Esophagus muscularis mucosa (tissue), 4 donors: ENCODE data around the gene PDSS1. TPM values are rescaled to one million over a fixed set of nuclear protein-coding genes. Genes with fewer than 3 reads are reported as not detected.

Source experiments
- DNase-seq: peaks from one replicate; pipeline ENCODE4 v3.0.0-alpha.2; 2017; ENCODE audit errors: extremely low spot score
- H3K27ac ChIP-seq, 4 donors: fragments of 200-600 bp; sonication (generic); replicated peaks in 1 of 4; 1 replicate in 3 of 4; 2 replicates in 1 of 4; pipeline ENCODE4 v1.5.1; 2016 to 2019; ENCODE audit warnings: mild to moderate bottlenecking in 1 of 4
- H3K27me3 ChIP-seq, 4 donors: fragments of 200-600 bp; sonication (generic); one replicate each; pipeline versions ENCODE4 v1.5.1 to v1.6.0; 2016 to 2019
- H3K36me3 ChIP-seq, 4 donors: fragments of 200-600 bp; sonication (generic); one replicate each; pipeline ENCODE4 v1.5.1; 2016 to 2019
- H3K4me1 ChIP-seq, 4 donors: fragments of 200-600 bp; sonication (generic); one replicate each; pipeline ENCODE4 v1.5.1; 2016 to 2019
- H3K4me3 ChIP-seq, 4 donors: fragments of 200-600 bp; sonication (generic); 1 replicate in 2 of 4; 2 replicates in 2 of 4; pipeline ENCODE4 v1.5.1; 2016 to 2019; ENCODE audit warnings: mild to moderate bottlenecking in 4 of 4, moderate library complexity in 1 of 4
- H3K9me3 ChIP-seq, 4 donors: fragments of 200-600 bp; sonication (generic); 1 replicate in 3 of 4; 2 replicates in 1 of 4; pipeline ENCODE4 v1.5.1; 2016 to 2019
- EP300 ChIP-seq: sonication (generic); formaldehyde crosslinking; IDR thresholded peaks from one replicate; pipeline ENCODE4 v1.6.1; 2017; ENCODE audit warnings: antibody characterized with exemption
- POLR2A ChIP-seq: fragments of 450-650 bp; IDR thresholded peaks from one replicate; pipeline ENCODE4 v1.6.1; 2017; ENCODE audit warnings: antibody characterized with exemption, moderate library complexity, mild to moderate bottlenecking, low read depth
- POLR2AphosphoS5 ChIP-seq, 2 donors: sonication (generic); formaldehyde crosslinking; IDR thresholded peaks; one replicate each; pipeline ENCODE4 v1.6.1; 2017; ENCODE audit warnings: antibody characterized with exemption in 2 of 2
- WGBS: methylation state at CpG from one replicate; pipeline ENCODE4 v1.1.5; 2018; 5-methylcytosine and 5-hydroxymethylcytosine counted together
- intact Hi-C: fragments of 100-400 bp; cut with DNase I; formaldehyde crosslinking; loops from one replicate; pipeline ENCODE4 v1.15.1; 2023
- total RNA-seq, 4 donors: library from RNA; depleted of rRNA; stranded (reverse); fragments of >200 nt; gene quantifications; one replicate each; pipeline versions ENCODE4 v1.1.0 to v1.2.1, GENCODE V29; 2016
- TF ChIP-seq, protein P1 (sequence below), 3 experiments: fragments of 200-600 bp in 2 of 3; fragments of 450-650 bp in 1 of 3; sonication (generic) in 2 of 3; IDR thresholded peaks; one replicate each; pipeline ENCODE4 v1.5.1; 2017 to 2019; ENCODE audit warnings: antibody characterized with exemption in 3 of 3, mild to moderate bottlenecking in 2 of 3, moderate library complexity in 1 of 3

Gene PDSS1
- total RNA-seq, 4 donors from 2014 or later, result 1.7 to 5.0 (median 3.3) TPM

DNA sequence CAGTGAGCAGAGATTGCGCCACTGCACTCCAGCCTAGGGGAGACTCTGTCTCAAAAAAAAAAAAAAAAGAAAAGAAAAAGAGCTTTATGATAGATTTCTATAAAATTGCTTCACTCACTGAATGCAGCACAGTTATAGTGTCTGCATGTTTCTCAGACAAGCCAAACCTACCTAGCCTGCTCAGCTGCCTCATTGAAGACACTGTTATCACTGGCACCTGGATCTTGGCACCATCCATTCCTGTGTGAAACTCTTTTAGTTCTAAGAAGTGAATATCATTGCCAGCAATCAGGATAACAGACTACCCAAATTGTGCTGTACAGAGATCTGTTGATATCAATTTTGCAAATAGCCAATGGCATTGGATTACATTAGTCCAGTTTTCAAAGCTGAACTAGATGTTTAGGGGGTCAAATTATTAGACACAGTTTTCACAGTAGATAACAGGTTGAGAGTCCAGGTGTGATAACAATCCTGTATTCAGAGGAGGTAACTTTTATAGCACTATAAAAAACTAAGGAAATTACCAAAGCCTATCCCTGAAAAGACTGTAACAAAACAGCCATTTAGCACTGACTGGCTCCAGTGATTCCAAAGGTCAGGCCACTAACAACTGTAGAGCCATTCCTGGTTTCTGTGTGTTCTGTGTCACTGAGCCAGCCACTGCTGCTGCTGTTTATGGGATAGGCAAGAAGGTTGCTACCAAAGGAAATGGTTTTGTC, 17.1 kb downstream of the PDSS1 start:
- Histone ChIP-seq H3K36me3 (peaks cover 7 to 63% (median 26%) of the 10 kb centered on the region in 4 donors), H3K4me3 (no peak overlapping the region), H3K9me3 (no peaks in the 10 kb centered on the region), H3K27me3 (no peaks in the 10 kb centered on the region), H3K27ac (no peak overlapping the region), H3K4me1 (no peaks in the 10 kb centered on the region)
- no peak for TF ChIP-seq EP300
- TF ChIP-seq POLR2A, result no peak
- TF ChIP-seq POLR2AphosphoS5 (IDR thresholded peaks at IDR 0.05), result no peak
- TF ChIP-seq, protein P1, sequence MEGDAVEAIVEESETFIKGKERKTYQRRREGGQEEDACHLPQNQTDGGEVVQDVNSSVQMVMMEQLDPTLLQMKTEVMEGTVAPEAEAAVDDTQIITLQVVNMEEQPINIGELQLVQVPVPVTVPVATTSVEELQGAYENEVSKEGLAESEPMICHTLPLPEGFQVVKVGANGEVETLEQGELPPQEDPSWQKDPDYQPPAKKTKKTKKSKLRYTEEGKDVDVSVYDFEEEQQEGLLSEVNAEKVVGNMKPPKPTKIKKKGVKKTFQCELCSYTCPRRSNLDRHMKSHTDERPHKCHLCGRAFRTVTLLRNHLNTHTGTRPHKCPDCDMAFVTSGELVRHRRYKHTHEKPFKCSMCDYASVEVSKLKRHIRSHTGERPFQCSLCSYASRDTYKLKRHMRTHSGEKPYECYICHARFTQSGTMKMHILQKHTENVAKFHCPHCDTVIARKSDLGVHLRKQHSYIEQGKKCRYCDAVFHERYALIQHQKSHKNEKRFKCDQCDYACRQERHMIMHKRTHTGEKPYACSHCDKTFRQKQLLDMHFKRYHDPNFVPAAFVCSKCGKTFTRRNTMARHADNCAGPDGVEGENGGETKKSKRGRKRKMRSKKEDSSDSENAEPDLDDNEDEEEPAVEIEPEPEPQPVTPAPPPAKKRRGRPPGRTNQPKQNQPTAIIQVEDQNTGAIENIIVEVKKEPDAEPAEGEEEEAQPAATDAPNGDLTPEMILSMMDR (IDR thresholded peaks at IDR 0.05), result no peak
- DNase-seq, result no peak
- intact Hi-C loops, result no loop called here
- 100% methylated on average over 1 of the region's 1 CpG for WGBS

DNA sequence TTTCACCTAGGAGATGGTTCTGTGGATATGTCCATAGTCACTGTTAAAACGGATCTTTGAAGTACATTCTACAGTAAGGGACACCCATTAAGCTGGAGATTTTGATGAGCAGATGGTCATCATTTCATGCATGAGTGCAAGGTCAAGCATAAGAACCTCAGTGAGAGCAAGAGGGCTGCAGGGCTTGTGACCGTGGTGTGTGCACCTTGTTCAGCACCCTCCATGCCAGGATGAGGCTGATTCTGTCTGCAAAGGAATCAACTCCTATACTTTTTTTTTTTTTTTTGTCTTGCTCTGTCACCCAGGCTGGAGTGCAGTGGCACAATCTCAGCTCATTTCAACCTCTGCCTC, 17.6 kb downstream of the PDSS1 start:
- Histone ChIP-seq H3K9me3 (no peaks in the 10 kb centered on the region), H3K4me1 (no peaks in the 10 kb centered on the region), H3K4me3 (no peak overlapping the region), H3K27me3 (no peaks in the 10 kb centered on the region), H3K36me3 (peaks cover 7 to 63% (median 26%) of the 10 kb centered on the region in 4 donors), H3K27ac (no peak overlapping the region)
- intact Hi-C loops, result no loop called here
- WGBS, result 100% methylated on average over 2 of the region's 2 CpGs
- DNase-seq, result no peak
- TF ChIP-seq EP300 (no peak), POLR2A (no peak)

DNA sequence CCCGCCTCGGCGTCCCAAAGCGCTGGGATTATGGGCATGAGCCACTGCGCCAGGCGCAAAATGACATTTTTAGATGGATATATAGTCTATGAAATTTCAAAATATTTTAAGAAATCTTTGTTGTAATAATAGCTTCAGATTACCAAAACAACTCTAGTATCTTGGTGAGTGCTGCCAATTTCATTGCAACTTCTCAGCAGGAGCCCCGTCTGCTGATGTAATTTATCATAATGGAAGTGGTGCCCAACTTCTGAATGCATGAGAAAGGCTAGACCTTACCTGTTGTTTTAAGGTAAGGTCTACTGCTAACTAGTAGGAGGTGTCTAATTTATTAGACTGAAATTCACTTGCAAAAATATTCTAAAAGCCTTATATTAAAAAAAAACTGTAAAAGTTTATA, 20.0 kb downstream of the PDSS1 start:
- no peak overlapping the region for H3K27ac ChIP-seq
- no peaks in the 10 kb centered on the region for H3K4me1 ChIP-seq
- DNase-seq, result no peak
- peaks cover 7 to 82% (median 28%) of the 10 kb centered on the region in 4 donors for H3K36me3 ChIP-seq
- 88% methylated on average over 7 of the region's 7 CpGs for WGBS
- no peaks in the 10 kb centered on the region for H3K27me3 ChIP-seq
- no peak for TF ChIP-seq POLR2A
- no peak for TF ChIP-seq POLR2AphosphoS5 (IDR thresholded peaks at IDR 0.05)
- TF ChIP-seq, protein P1 (IDR thresholded peaks at IDR 0.05), result no peak
- TF ChIP-seq EP300, result no peak
- no peaks in the 10 kb centered on the region for H3K9me3 ChIP-seq
- no peak overlapping the region for H3K4me3 ChIP-seq
- intact Hi-C loops, result no loop called here

DNA sequence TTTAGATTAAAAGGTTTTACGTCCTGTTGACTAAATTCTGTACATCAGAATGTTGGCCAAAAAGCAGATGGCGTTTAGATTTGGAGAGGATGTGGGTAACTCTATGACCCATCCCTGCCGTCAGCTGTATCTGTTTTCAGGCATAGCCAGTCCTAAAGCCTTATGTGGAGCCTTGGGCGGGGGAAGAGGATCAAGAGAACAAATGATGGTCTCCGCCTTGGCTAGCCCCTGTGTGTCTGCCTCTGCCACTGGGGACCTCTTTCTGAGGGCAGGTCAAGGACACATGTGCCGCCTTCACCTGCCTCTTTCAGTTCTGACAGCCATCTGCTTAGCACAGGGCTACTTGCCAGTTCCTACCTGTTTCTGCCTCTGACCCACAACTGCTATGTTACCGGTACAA, 24.1 kb downstream of the PDSS1 start:
- no peak overlapping the region for H3K27ac ChIP-seq
- 96% methylated on average over 7 of the region's 7 CpGs for WGBS
- peaks cover 5 to 80% (median 34%) of the 10 kb centered on the region in 4 donors for H3K36me3 ChIP-seq
- no peak for DNase-seq
- H3K9me3 ChIP-seq, result no peaks in the 10 kb centered on the region
- TF ChIP-seq, protein P1 (IDR thresholded peaks at IDR 0.05), result no peak
- TF ChIP-seq EP300 (no peak), POLR2A (no peak)
- H3K27me3 ChIP-seq, result no peaks in the 10 kb centered on the region
- H3K4me1 ChIP-seq, result no peaks in the 10 kb centered on the region
- no peak overlapping the region for H3K4me3 ChIP-seq
- intact Hi-C loops, result no loop called here

DNA sequence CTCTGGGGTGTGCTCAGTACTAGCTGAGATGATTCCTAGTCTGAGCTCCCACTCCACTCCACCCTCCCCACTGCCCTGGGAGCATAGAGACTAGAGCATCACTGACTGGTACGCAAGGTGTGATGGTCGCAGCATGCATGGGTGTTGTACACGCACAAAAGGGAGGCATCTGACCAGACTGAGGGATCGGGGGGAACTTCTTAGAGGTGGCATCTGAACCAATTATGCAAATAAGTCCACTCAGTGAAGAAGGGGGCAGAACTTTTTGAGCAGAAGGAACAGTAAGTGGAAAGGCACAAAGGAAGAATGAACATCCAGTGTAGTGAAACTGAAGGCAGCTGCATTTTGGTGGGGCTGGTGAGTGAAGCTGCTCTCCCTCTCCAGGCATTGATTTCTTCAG, 25.5 kb downstream of the PDSS1 start:
- no peaks in the 10 kb centered on the region for H3K4me1 ChIP-seq
- no peak overlapping the region for H3K4me3 ChIP-seq
- TF ChIP-seq, protein P1 (IDR thresholded peaks at IDR 0.05), result no peak
- TF ChIP-seq POLR2AphosphoS5 (IDR thresholded peaks at IDR 0.05) (no peak), POLR2A (no peak), EP300 (no peak)
- DNase-seq, result no peak
- WGBS, result 96% methylated on average over 4 of the region's 4 CpGs
- H3K36me3 ChIP-seq, result peaks cover 5 to 74% (median 42%) of the 10 kb centered on the region in 4 donors
- H3K27me3 ChIP-seq, result no peaks in the 10 kb centered on the region
- intact Hi-C loops, result no loop called here
- no peak overlapping the region for H3K27ac ChIP-seq
- H3K9me3 ChIP-seq, result no peaks in the 10 kb centered on the region
